Neuronal stem cell (in vitro differentiated cells): ENCODE results near the gene ELOVL1.
"Not testable (repeated sequence)": the region's sequence is repeated elsewhere in the genome, so short reads cannot be mapped to it uniquely, and the experiment has no call there.

Experiments
- DNase-seq: peaks from one replicate; pipeline ENCODE4 v3.0.0-alpha.2; 2013; ENCODE audit warnings: low spot score
- H2AFZ ChIP-seq: one replicate; pipeline ENCODE4 v1.6.1; 2013; ENCODE audit warnings: mild to moderate bottlenecking, low read length, inconsistent platforms
- H2AK5ac ChIP-seq: 2 replicates; pipeline ENCODE4 v1.6.1; 2013; ENCODE audit warnings: low read depth, mild to moderate bottlenecking, inconsistent platforms, low read length, moderate library complexity, mixed read lengths
- H2BK120ac ChIP-seq: 2 replicates; pipeline ENCODE4 v1.6.1; 2013; ENCODE audit warnings: low read depth, mild to moderate bottlenecking, inconsistent platforms, low read length, moderate library complexity, mixed read lengths
- H2BK12ac ChIP-seq: one replicate; pipeline ENCODE4 v1.6.1; 2013; ENCODE audit warnings: low read length, inconsistent platforms
- H2BK15ac ChIP-seq: 2 replicates; pipeline ENCODE4 v1.6.1; 2013; ENCODE audit warnings: mild to moderate bottlenecking, low read length, inconsistent platforms, mixed read lengths
- H2BK5ac ChIP-seq: one replicate; pipeline ENCODE4 v1.6.1; 2013; ENCODE audit warnings: inconsistent platforms, mild to moderate bottlenecking, low read length, moderate library complexity
- H3K14ac ChIP-seq: one replicate; pipeline ENCODE4 v1.6.1; 2013; ENCODE audit warnings: low read length, inconsistent platforms
- H3K18ac ChIP-seq: 2 replicates; pipeline ENCODE4 v1.6.1; 2013; ENCODE audit warnings: low read length, inconsistent platforms
- H3K23ac ChIP-seq: 2 replicates; pipeline ENCODE4 v1.6.1; 2013; ENCODE audit warnings: low read depth, mild to moderate bottlenecking, mixed read lengths, low read length, inconsistent platforms; ENCODE audit not compliant: poor library complexity
- H3K27ac ChIP-seq: replicated peaks from 3 replicates; pipeline ENCODE4 v1.5.1; 2013; ENCODE audit warnings: low read length, inconsistent platforms
- H3K27me3 ChIP-seq, 3 experiments: 2 replicates each; pipeline ENCODE4 v1.6.1; 2013; ENCODE audit warnings: low read length in 3 of 3, mild to moderate bottlenecking in 2 of 3, inconsistent platforms in 1 of 3, low read depth in 1 of 3, mixed read lengths in 1 of 3, moderate library complexity in 1 of 3; ENCODE audit not compliant: control insufficient read depth in 3 of 3, insufficient read depth in 3 of 3
- H3K36me3 ChIP-seq, 2 donors: replicated peaks in 1 of 2; 2 replicates each; pipeline ENCODE4 v1.6.1; 2013; ENCODE audit warnings: low read length in 2 of 2; ENCODE audit not compliant: control insufficient read depth in 2 of 2, insufficient read depth in 2 of 2
- H3K4ac ChIP-seq: 2 replicates; pipeline ENCODE4 v1.6.1; 2013; ENCODE audit warnings: inconsistent platforms, mild to moderate bottlenecking, low read length, moderate library complexity
- H3K4me1 ChIP-seq, 2 donors: 1 replicate in 1 of 2; 2 replicates in 1 of 2; pipeline ENCODE4 v1.6.1; 2013; ENCODE audit warnings: low read length in 2 of 2, low read depth in 1 of 2; ENCODE audit not compliant: control insufficient read depth in 2 of 2, insufficient read depth in 1 of 2
- H3K4me2 ChIP-seq: one replicate; pipeline ENCODE4 v1.6.1; 2013; ENCODE audit warnings: mild to moderate bottlenecking, low read length, inconsistent platforms; ENCODE audit not compliant: insufficient read depth, poor library complexity, severe bottlenecking
- H3K4me3 ChIP-seq, 2 donors: 2 replicates each; pipeline ENCODE4 v1.5.1; 2013; ENCODE audit warnings: low read length in 2 of 2, mild to moderate bottlenecking in 2 of 2, inconsistent platforms in 1 of 2, moderate library complexity in 1 of 2
- H3K79me1 ChIP-seq: one replicate; pipeline ENCODE4 v1.6.1; 2013; ENCODE audit warnings: low read depth, mild to moderate bottlenecking, inconsistent platforms, low read length, moderate library complexity
- H3K9ac ChIP-seq: one replicate; pipeline ENCODE4 v1.6.1; 2013; ENCODE audit warnings: mild to moderate bottlenecking, low read depth, low read length, inconsistent platforms; ENCODE audit not compliant: poor library complexity
- H3K9me3 ChIP-seq, 2 donors: replicated peaks in 1 of 2; 2 replicates each; pipeline versions ENCODE3 to v1.6.1; 2013; ENCODE audit warnings: low read length in 2 of 2, mild to moderate bottlenecking in 2 of 2, inconsistent platforms in 1 of 2, low read depth in 1 of 2, mixed read lengths in 1 of 2, moderate library complexity in 1 of 2; ENCODE audit not compliant: control insufficient read depth in 2 of 2, insufficient read depth in 1 of 2
- H4K8ac ChIP-seq: one replicate; pipeline ENCODE4 v1.6.1; 2013; ENCODE audit warnings: low read depth, mild to moderate bottlenecking, inconsistent platforms, low read length, moderate library complexity
- H4K91ac ChIP-seq: one replicate; pipeline ENCODE4 v1.6.1; 2013; ENCODE audit warnings: low read length, low read depth, mild to moderate bottlenecking, inconsistent platforms; ENCODE audit not compliant: poor library complexity
- WGBS, 2 donors: extraction: QIAGEN DNeasy Blood & Tissue Kit; methylation state at CpG; one replicate each; pipeline ENCODE4 v1.1.7; 2013; ENCODE audit warnings: missing lambda C conversion rate in 2 of 2, mixed read lengths in 1 of 2; ENCODE audit not compliant: insufficient read length in 2 of 2, insufficient replicate concordance in 1 of 2; ENCODE audit errors: extremely low coverage in 2 of 2; 5-methylcytosine and 5-hydroxymethylcytosine counted together

The ELOVL1 gene

DNA sequence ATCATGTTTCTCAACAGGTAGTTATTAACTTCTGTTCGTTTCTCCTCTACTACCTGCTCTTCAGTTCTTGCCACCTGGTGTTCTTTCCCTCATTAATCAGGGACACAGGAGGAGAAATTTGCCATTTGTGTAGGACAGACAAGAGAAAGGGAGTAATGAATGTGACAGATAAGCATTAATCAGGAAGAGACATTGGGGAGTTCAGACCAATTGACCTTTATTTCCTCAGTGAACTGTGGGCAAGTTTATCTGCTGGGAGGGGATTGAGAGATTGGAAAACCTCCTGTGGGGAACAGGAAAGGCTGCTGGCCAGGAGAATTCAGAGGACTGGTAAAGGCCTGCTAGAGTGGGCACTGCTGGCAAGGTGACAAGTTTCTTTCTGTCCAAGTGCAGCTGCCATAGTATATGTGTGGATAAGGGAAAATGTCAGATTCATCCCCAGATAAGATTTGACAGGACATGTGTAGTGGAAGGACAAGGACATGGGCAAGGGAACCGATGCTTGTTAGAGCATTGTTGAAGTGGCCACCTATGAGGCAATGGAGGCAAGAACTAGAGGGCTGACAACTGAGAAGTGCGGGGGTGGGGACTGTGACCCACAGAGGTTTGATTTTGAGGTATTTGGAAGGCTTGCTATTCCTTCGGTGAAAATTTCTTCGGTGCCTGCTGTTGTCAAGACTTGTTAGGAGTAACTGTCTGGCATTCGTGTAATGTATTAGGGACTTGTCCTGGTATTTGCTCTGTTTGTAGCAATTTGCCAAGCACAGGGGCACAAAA lies 34.5 kb upstream of the ELOVL1 start:
- Histone ChIP-seq H2BK15ac (no peak overlapping the region), H2AK5ac (no peak overlapping the region), H3K36me3 (peaks cover 12 to 44% of the 10 kb centered on the region in 2 donors), H3K79me1 (no peaks in the 10 kb centered on the region), H3K23ac (no peak overlapping the region), H3K4ac (no peak overlapping the region), H3K9me3 (no peaks in the 10 kb centered on the region), H3K14ac (no peak overlapping the region), H4K91ac (no peak overlapping the region), H2AFZ (no peak overlapping the region), H3K18ac (no peak overlapping the region), H2BK5ac (no peak overlapping the region), H3K27ac (no peak overlapping the region), H2BK120ac (no peak overlapping the region), H3K9ac (no peak overlapping the region), H3K4me1 (no peaks in the 10 kb centered on the region), H3K4me2 (no peak overlapping the region), H2BK12ac (no peak overlapping the region), H4K8ac (no peak overlapping the region), H3K4me3 (no peak overlapping the region), H3K27me3 (no peaks in the 10 kb centered on the region)
- no peak for DNase-seq
- WGBS, 2 donors = no CpG with 5 or more reads among the region's 6 CpGs

GRCh38 chr1:43400441-43400840 lies 32.6 kb upstream of the ELOVL1 start:
- H4K91ac ChIP-seq, DNase-seq, H3K18ac ChIP-seq, H3K9me3 ChIP-seq, H3K4me2 ChIP-seq, H2AFZ ChIP-seq, H3K27ac ChIP-seq, H2AK5ac ChIP-seq, H3K4ac ChIP-seq, H3K9ac ChIP-seq, H3K14ac ChIP-seq, H4K8ac ChIP-seq, H3K79me1 ChIP-seq, H3K27me3 ChIP-seq, H3K4me3 ChIP-seq, H2BK15ac ChIP-seq, H3K23ac ChIP-seq, H2BK5ac ChIP-seq, H2BK120ac ChIP-seq, H2BK12ac ChIP-seq, H3K4me1 ChIP-seq: not testable (repeated sequence)
- no CpG with 5 or more reads among the region's 9 CpGs for WGBS, 2 donors
- peaks cover 9 to 37% of the 10 kb centered on the region in 2 donors for H3K36me3 ChIP-seq

DNA sequence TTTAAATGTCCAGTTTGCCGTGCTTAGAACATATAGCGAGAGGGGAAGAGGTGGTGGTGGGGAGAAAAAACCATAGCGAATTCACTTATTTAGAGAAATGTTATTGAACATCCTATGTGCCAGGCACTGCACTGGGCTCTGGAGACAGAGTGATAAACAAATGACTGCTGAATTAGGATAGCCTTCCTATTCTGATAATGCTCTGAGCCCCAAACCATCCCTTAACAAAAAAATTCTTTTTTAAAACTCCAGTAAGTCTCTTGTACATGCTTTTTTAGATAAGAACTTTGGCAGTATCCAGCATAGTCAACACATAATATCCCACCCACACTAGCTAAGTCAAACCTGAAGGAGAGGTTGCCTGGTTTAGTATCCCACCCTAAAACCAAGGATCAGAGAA lies 30.4 kb upstream of the ELOVL1 start:
- no peak for DNase-seq
- H2BK5ac ChIP-seq = no peak overlapping the region
- no CpG with 5 or more reads among the region's 3 CpGs for WGBS, 2 donors
- no peak overlapping the region for H3K23ac ChIP-seq
- no peak overlapping the region for H4K8ac ChIP-seq
- no peak overlapping the region for H3K4ac ChIP-seq
- H2AFZ ChIP-seq = no peak overlapping the region
- H3K79me1 ChIP-seq = no peaks in the 10 kb centered on the region
- H4K91ac ChIP-seq = no peak overlapping the region
- H3K36me3 ChIP-seq = peaks cover 0 to 16% of the 10 kb centered on the region in 2 donors
- no peak overlapping the region for H3K4me2 ChIP-seq
- H2BK120ac ChIP-seq = no peak overlapping the region
- no peak overlapping the region for H3K4me3 ChIP-seq
- H3K4me1 ChIP-seq = no peaks in the 10 kb centered on the region
- H2AK5ac ChIP-seq = no peak overlapping the region
- no peaks in the 10 kb centered on the region for H3K27me3 ChIP-seq
- no peak overlapping the region for H3K14ac ChIP-seq
- H3K27ac ChIP-seq = no peak overlapping the region
- H3K18ac ChIP-seq = no peak overlapping the region
- no peak overlapping the region for H2BK15ac ChIP-seq
- no peak overlapping the region for H3K9ac ChIP-seq
- H3K9me3 ChIP-seq = no peaks in the 10 kb centered on the region
- no peak overlapping the region for H2BK12ac ChIP-seq

- H3K79me1 ChIP-seq = no peaks in the 10 kb centered on the region
- no peak overlapping the region for H2AK5ac ChIP-seq
- no peak overlapping the region for H2BK12ac ChIP-seq
- no peak overlapping the region for H2AFZ ChIP-seq
- H3K23ac ChIP-seq = no peak overlapping the region
- H3K14ac ChIP-seq = no peak overlapping the region
- no peak overlapping the region for H3K4me3 ChIP-seq
- no CpG with 5 or more reads among the region's 1 CpG for WGBS, 2 donors
- H4K91ac ChIP-seq = no peak overlapping the region
- no peak for DNase-seq
- H3K9ac ChIP-seq = no peak overlapping the region
- no peak overlapping the region for H2BK5ac ChIP-seq
- no peak overlapping the region for H2BK15ac ChIP-seq
- no peaks in the 10 kb centered on the region for H3K27me3 ChIP-seq
- no peaks in the 10 kb centered on the region for H3K4me1 ChIP-seq
- no peak overlapping the region for H2BK120ac ChIP-seq
- peaks cover 0 to 11% of the 10 kb centered on the region in 2 donors for H3K36me3 ChIP-seq
- H4K8ac ChIP-seq = no peak overlapping the region
- no peak overlapping the region for H3K27ac ChIP-seq
- H3K4ac ChIP-seq = no peak overlapping the region
- H3K4me2 ChIP-seq = no peak overlapping the region
- H3K9me3 ChIP-seq = no peaks in the 10 kb centered on the region
- H3K18ac ChIP-seq = no peak overlapping the region
Measured at GRCh38 chr1:43396059-43396458, 28.2 kb upstream of the ELOVL1 start.
